GM12865 (cell line): ENCODE data around the gene RHEBL1.
A peak's percentile ranks its signal among the peaks of the same experiment; 100 is the strongest.

Experiments used
- DNase-seq: peaks from one replicate; pipeline ENCODE4 v3.0.0; 2010; ENCODE audit warnings: low read depth
- H3K4me3 ChIP-seq: 2 replicates; pipeline ENCODE4 v1.5.1; 2011; ENCODE audit warnings: mild to moderate bottlenecking, low read depth, low read length, control low read depth
- CTCF ChIP-seq: IDR thresholded peaks from 2 replicates; pipeline ENCODE4 v1.5.1; 2011; ENCODE audit warnings: low read length, control low read depth, low read depth, inconsistent platforms; ENCODE audit not compliant: insufficient read depth; ENCODE audit errors: missing control alignments

Gene RHEBL1

DNA sequence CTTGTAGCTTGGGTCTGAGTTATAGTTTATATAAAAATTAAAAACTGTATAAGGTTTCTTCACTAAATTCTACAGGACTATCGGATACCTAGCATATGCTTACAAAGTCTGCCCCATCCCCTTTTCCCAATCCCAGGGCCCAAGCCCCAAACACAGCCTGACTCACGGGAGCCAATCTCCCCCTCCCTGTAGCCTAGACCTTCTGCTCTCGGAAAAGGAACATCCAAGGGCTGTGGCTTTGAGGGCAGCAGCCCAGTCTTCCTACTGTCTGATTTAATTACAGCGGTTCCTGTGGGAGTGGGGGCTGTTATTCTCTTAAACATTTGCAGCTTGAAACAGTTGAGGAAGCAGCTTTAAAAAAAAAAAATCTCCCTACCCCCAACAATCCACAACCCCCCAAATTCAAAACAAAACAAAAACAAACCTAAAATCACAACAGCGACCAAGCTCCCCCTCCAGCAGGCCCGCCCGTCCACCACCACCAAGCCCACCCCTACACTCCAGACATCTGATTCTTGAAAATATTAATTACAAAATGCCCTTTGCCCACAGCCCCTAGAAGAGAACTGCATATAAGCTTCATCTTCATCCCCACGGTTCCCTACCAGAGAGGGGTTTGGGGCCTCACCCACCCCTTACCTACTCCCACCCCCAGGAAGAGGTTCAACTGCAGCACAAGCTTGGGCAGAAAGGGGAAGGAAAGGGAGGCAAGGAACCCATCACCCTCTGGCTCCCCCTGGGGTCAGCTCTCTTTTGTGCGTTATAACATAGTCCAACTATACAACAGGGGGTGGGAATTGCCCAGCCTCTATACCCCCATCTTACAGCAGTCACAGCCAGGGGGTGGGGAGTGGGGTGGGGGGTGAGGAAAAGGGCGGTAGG lies 50.1 kb downstream of the RHEBL1 start:
- peak; percentile 52 for DNase-seq
- H3K4me3 ChIP-seq = peak overlapping the region; percentile 86

DNA sequence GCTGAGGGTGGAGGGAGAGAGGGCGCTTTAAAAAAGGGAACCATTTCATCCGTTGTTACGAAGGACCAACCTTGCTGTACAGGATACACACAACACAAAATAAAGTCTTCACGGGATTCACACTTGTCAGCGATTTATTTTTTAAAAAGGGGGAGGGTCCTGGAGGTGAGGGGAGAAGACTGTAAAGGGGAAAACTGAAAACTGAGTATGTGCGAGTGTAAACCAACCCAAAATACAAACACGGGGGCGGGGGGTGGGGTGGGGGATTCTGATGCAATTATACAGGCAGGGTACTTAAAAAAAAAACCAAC lies 50.7 kb downstream of the RHEBL1 start:
- no peak for DNase-seq
- no peak for TF ChIP-seq CTCF

More for the DNA sequence above, 50.1 kb downstream of the RHEBL1 start:
- TF ChIP-seq CTCF = peak; percentile 50

DNA sequence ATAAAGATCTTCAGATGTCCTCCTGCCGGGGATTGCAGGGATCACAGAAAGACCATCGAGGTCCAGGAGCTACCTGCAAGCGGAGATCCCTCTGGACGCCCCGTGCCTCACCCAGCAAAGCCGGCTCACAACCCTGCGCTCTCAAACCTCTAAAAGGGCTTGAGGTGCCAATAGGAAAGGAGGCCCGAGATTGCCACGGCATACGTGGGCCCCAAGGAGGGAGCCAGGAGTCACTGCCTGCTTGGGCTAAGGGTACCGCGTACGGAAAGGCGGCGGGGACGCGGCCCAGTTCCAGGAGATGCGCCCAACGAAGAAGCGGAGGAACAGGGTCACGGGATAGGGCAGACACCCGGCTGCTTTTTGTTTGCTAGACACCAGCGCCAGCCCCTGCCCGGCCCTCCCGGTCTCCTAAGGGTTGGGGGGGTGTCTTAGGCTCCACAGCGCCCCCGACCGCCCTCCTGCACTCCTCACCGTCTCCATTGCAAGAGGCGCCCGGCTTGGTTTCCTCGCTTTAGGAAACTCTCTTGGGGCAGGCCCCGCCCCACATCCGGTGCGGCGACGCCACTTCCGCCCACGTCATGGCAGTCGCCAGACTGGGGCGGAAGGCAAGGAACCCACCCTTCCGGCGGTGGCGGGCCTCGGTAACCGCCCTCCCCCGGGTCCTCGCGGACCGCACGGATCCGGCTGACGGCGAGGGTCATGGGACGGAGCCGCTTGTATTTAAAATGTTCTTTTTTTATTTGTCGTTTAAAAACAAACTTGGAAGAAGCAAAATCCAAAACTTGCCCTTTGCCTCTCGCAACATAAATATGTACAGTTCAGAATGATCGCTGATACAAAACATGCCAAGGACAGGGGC lies 51.3 kb downstream of the RHEBL1 start, which contains the start of gene PRKAG1:
PRKAG1 (minus strand) TSS at position 516 of the 859 bp plus-strand sequence; CDS start at position 480, 36 bp downstream.
- H3K4me3 ChIP-seq = peak within 1 kb of the TSS; percentile 86
- peak; percentile 98 for DNase-seq
- TF ChIP-seq CTCF = peak; percentile 59

More for the DNA sequence above, 50.7 kb downstream of the RHEBL1 start:
- H3K4me3 ChIP-seq = peak overlapping the region; percentile 86

DNA sequence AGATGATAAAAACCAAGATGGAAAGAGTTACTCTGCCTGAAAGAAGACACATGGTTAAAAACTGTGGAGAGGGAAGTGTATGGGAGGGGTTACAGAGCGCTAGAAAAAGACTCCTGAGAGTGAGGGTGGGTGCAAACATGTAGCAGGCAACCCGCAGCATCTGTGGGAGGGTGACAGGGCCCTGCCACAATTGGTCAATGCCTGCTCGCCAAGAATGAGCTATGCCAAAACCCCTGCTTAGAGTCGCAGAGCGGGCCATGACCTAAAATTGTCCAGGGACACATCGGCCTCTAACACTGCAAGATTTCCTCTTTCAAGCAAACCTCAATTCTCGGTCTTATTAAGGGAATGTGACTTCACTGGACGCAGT lies 51.9 kb downstream of the RHEBL1 start:
- no peak for TF ChIP-seq CTCF
- peak; percentile 56 for DNase-seq
- H3K4me3 ChIP-seq = peak overlapping the region; percentile 86

DNA sequence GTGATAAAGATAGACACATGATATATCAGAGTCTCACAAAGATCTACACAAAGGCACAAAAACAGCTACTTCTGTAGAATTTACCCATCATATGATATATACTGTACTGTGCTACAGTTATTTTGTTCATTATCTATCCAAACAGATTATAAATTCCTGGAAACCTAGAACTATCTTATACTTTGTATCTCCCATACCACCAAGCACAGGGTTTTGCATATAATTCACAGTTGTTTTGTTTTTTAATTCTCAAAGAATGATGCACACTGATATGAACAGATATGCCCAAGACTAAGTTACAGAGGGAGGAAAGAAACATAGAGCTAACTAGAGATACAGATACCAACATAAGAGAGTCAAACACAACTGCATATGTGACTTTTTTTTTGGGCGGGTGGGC lies 54.6 kb downstream of the RHEBL1 start:
- TF ChIP-seq CTCF = no peak
- no peak for DNase-seq
- no peak overlapping the region for H3K4me3 ChIP-seq
